ENCODE results near the gene PDE1C.

The PDE1C gene

DNA sequence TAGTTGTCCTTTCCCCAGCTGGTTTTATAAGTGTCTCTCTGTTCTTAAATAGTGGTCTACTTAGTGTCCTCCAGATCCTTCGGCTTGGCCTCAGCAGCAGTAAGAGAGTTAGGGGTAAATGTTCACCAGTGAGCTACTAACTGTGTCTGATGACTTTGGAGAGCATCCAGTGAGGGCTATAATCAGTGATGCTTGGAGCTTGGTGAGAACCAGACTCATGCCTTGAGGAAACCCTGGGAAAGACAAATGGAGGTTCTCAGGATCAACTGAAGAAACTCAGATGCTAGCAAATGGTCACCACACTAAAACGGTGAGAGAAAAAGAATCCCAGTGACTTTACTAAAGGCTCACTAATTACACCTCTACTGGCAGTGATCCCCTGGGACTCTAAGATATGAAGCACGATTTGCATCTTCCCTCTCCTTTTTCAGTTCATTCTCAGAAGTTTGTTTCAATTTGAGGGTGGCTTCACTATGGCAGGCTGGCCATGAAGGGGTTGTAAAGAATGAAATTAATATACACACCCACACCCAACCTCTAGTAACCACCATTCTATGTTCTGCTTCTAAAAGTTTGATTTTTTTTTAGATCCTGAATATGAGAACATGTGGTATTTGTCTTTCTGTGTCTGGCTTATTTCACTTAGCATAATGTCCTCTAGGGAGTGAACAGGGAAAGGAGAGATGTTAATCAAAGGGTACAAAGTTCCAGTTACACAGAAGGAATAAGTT lies 177.9 kb downstream of the PDE1C start:
- no peak for DNase-seq (ENCODE audit: low read depth)

GRCh38 chr7:31890766-31891165 lies 179.4 kb downstream of the PDE1C start:
- no peak for DNase-seq (ENCODE audit: low read depth)

GRCh38 chr7:31890198-31890597 lies 180.0 kb downstream of the PDE1C start:
- DNase-seq (ENCODE audit: low read depth): no peak

DNA sequence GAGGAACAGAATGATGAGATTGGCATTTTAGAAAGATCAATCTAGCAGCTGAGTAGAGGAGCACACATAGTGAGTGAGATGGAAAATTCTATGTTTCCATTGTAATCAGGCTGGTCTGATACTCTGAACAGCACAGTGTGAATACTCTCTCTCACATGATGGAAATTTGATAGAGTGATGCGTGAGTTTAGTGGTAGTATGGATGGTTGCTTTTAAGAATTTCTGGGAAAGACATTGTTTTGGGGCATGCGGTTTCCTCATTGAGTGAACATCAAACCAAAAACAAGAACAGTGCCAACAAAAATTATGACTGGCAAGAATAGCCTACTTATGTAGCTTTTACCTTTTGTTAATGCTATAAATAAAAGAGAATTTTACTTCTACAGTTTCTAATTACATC lies 183.2 kb downstream of the PDE1C start:
- DNase-seq (ENCODE audit: low read depth): no peak

DNA sequence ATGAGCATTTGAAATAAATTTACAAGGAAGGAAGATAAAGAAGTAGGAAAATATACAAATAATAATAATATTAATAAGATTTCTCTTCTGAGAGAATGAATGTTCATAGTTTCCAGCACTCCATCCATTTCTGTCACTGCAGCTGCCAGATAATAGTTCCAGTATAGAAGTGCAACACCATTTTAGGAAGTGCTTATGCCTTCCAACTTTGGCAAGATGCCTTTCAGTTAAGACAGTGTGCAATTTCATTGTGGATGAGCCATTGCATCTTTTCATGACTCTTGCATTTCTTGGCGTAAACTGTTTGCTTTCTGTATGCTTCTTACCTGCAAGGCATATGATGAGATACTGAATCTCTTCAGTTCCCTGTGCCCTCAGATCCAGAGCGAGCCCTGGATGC lies 185.0 kb downstream of the PDE1C start:
- no peak for DNase-seq (ENCODE audit: low read depth)

GRCh38 chr7:31883761-31884164 lies 186.4 kb downstream of the PDE1C start:
- no peak for DNase-seq (ENCODE audit: low read depth)

DNA sequence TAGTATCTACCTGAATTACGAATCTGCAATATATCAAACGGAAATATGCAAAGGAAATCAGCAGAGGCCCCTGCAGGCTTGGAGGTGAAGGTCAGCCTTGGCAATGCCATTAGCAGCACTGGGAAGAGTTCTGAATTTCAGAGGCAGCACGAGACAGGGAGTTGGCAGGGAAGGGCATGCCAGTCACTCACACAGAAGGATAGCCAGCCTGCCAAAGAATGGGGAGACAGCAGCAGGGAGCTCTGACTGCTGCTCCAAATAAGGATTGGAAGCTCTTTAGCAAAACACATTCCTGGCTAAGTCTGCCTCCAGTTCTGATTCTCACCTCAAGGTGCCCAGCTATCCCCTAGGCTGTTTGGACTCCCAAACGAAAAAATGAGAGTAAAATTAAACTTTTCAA lies 188.0 kb downstream of the PDE1C start:
- no peak for DNase-seq (ENCODE audit: low read depth)

- DNase-seq (ENCODE audit: low read depth): no peak
Measured at GRCh38 chr7:31878875-31879274, 191.3 kb downstream of the PDE1C start.

- DNase-seq (ENCODE audit: low read depth): no peak
Measured at GRCh38 chr7:31875424-31875823, 194.8 kb downstream of the PDE1C start.

GRCh38 chr7:31874631-31875386 lies 195.4 kb downstream of the PDE1C start:
- no peak for DNase-seq (ENCODE audit: low read depth)

GRCh38 chr7:31873816-31874597 lies 196.2 kb downstream of the PDE1C start:
- no peak for DNase-seq (ENCODE audit: low read depth)

- DNase-seq (ENCODE audit: low read depth): no peak
Measured at GRCh38 chr7:31872545-31873370, 197.4 kb downstream of the PDE1C start.

DNA sequence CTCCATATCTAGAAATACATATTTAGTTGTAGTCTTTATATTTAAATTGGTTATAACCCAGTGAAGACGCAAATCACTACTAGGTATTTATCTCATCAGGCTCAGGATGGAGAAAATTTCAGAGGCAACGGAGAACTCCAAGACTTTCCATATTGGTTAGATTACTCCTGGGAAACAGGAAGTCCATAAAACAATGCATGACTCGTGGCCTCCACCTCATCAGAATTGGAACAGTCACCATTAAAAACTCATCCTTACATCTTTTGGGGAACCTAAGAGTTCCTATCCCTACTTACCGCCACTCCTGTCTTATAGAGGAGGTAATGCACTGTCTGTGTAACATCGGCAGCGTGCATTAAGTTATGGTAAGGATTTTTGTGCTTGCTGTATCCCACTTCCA lies 205.6 kb downstream of the PDE1C start:
- DNase-seq (ENCODE audit: low read depth): no peak

DNA sequence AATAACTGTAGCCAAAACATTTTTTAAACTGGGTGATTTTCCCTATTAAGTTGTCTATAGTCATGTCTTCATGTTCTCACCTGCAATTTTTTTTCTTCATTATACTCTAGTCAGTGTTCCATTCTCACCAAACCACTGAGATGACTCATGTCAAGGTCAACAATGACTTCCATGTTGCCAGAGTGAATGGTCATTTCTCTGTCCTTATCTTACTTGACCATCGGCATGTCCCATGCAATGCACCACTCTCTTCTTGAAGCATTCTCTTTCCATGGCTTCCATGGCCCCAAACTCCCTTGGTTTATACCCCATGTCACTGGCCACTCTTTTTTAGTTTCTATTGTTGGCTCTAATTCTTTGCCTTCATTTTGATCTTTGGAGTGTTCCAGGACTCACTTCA lies 209.3 kb downstream of the PDE1C start:
- DNase-seq (ENCODE audit: low read depth): no peak

DNA sequence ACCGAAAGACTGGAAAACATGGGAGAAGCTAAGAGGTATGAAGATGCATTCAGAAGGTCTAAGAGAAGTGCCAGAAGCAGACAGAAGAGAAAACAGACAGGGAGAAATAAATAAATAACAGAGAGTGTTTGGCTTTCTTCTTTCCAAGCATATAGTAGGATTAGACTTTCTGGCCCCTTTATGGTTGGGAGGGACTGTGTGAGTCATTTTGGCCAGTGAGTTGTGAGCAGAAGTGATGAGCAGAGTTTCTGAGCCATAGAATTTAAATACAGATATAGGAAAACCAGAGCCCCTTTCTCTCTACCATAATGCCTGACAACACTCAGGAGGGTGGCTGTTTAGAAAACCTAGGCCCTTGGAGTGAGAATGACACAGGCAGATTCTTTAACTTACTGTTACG lies 212.2 kb downstream of the PDE1C start:
- no peak for DNase-seq (ENCODE audit: low read depth)

DNA sequence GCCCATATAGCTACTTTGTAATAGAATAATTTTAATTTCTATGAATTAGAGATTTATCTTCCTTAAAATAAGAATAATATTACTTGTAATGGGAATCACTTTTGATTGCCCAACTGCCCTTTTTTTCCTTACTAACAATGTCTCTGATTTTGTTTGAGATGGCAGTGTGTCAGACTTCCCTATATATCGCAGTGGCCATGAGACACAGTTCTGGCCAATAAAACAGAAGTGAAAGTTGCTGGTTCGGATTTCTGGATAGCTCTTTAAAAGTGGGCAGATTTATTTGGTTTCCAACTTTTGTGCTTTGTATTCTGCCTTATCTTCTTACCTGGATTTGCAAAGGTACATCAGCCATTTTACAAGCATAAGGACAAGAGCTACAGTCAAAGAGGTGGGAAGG lies 213.0 kb downstream of the PDE1C start:
- DNase-seq (ENCODE audit: low read depth): no peak

DNA sequence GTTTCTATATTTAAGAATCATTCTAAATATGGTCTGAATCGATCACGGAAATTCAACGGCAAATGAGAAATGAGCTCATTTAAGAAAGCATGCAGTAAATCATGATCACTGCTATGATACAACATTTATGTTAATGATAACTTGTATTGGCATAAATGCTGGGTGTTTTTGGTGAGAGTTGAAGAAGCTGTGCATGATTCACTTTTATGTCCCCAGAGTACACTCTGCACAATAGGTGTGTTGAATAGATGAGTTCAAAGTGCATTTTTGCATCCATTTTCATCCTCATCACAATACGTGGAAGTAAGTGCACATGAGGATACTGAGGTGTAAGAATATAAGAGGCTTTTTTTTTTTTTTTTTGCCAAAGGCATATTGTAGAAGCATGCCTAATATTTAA lies 213.9 kb downstream of the PDE1C start:
- no peak for DNase-seq (ENCODE audit: low read depth)

DNA sequence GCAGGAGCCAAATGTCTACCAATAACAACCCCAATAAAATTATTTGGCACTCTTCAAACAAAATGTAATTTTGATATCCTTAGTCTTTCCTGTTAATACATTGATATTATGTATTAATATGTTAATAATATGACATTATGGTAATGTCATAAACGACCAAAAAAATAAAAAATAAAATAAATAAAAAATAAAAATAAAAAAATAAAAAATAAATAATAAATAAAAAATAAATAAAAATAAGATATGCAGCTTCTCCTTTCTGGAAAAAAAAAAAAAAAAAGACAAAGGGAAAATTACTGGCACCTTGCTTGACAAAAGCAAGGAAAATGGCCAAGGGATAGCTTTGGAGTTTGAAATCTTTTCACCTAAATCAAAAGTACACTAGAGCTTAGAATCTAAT lies 214.7 kb downstream of the PDE1C start:
- DNase-seq (ENCODE audit: low read depth): no peak

DNA sequence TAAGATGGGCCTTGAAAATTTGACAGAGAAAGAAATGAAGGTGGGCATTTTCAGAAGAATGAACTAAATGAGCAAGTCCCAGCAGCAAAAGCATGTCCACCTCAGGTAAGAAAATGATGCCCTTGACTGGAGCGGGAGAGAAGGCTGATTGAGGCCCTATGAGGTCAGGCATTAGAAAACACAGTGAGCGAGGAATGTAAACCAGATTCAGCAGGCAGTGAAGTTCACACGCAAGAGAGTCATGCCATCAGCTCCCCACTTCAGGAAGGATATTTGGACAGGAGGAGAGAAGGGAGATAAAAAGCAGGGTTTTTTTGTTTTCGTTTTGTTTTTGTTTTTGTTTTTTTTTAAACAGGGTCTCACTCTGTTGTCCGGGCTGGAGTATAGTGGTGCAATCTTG lies 216.8 kb downstream of the PDE1C start:
- DNase-seq (ENCODE audit: low read depth): no peak

GRCh38 chr7:31852462-31852861 lies 217.7 kb downstream of the PDE1C start:
- no peak for DNase-seq (ENCODE audit: low read depth)

DNA sequence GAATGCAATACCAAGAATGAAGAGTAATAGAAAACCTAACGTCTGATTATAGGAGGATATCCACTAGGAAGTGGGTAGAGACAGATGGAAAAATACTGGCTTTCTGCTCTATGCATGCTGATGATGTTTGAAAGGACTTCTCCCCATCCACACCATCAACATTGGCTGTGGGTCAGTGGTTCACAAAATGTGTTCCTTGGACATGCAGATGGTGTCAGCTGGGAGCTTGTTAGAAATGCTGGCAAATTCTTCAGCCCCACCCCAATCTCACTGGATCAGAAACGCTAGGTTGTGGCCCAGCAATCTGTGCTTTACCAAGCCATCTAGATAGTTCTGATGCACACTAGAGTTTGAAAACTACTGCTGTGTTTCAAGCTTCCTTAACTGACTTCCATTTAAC lies 219.1 kb downstream of the PDE1C start:
- DNase-seq (ENCODE audit: low read depth): no peak

DNA sequence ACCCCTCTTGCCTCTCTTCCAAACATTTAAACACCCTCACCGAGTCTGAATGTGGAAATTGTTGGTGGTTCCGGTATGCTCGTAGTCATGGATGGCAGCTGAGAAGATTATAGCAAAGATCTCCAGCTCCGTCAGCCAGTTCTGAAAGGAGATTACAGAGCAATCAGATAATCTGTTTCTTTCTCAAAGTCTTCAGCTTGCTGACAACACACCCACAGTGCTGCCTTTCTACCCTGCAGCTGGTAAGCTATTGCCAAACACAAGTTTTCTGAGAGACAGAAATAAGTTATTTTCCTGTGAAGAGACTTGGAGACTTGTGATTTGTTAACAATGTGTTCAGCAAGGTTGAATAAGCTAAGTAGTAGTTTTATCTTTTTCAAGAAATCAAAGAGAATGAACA lies 219.6 kb downstream of the PDE1C start:
- no peak for DNase-seq (ENCODE audit: low read depth)

All from stimulated activated CD8-positive, alpha-beta memory T cell treated with anti-CD3 and anti-CD28 coated beads, Interleukin-12 subunit alpha, Interleukin-12 subunit beta, amount 100 ng/mL, for 4 hours (primary cell).